ENCODE data around the gene AKNA.
A peak's percentile ranks its signal among the peaks of the same experiment; 100 is the strongest.

AKNA gene

DNA sequence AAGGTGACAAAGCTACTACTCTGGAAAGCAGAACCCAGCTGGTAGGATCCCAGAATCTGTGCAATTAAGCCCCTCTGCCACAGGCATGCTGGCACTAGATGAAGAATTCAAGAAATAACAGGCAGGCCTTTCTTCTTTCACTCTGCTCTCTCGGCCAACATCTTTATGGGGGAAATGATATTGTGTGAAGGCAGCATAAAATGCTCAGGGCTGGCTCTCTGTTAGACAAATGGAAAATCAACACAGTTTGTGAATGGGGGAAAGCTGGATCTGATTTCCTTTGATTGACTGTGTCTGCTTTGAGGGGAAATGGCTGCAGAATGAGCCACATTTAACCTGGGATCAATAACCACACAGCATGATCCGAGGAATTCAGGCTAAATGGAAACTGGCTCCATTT is 29.1 kb upstream of the AKNA start:
- no peak for DNase-seq

DNA sequence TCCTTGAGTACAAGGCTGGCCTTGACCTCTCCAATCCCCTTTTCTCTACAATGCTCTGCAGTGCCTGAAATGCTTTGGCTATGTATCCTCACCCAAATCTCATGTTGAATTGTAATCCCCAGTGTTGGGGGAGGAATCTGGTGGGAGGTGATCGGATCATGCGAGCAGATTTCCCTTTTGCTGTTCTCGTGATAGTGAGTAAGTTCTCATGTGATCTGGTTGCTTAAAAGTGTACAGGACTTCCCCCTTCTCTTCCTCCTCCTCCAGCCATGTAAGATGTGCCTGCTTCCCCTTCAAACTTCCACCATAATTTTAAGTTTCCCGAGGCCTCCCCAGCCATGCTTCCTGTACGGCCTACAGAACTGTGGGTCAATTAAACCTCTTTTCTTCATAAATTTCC is 28.5 kb upstream of the AKNA start:
- no peak for DNase-seq

DNA sequence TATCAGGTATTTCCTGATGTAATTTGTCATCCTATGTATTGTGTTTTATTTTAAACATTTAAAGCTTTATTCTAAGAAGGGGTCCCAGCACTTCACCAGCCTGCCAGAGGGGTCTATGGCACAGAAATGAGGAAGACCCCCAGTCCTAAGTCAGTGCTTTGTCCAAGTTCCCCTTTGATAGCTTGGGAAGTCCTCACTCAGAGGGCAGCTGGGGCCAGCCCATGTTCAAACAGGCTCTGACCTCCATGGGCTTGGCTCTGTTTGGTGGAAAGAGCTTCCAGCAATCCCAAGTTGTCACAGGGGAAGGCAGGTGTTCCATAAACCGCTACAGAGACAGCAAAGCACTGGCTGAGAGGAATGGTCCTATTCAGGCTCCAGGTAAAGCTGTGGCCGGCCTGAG is 26.6 kb upstream of the AKNA start:
- no peak for DNase-seq

DNA sequence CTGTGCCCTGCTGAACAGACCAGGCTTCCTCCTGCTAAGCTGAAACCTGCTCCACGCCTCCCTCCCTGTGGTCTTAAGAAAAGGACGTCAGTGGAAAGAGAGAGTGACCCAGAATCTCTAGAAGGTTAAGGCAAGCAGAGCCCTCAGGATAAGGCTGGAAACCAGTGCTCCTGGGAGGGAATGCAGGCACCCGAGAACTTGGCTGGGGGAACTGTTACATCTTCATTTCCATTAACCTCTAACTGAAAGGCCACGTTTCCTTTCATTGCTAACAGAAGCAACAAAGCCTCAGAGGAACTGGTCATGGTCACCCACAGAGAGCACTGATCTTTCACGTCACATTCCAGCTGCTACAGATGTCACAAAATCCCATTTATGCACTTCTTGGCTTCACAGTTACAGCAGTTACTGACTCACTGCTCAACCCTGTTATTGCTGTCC is 26.1 kb upstream of the AKNA start:
- DNase-seq, result no peak

DNA sequence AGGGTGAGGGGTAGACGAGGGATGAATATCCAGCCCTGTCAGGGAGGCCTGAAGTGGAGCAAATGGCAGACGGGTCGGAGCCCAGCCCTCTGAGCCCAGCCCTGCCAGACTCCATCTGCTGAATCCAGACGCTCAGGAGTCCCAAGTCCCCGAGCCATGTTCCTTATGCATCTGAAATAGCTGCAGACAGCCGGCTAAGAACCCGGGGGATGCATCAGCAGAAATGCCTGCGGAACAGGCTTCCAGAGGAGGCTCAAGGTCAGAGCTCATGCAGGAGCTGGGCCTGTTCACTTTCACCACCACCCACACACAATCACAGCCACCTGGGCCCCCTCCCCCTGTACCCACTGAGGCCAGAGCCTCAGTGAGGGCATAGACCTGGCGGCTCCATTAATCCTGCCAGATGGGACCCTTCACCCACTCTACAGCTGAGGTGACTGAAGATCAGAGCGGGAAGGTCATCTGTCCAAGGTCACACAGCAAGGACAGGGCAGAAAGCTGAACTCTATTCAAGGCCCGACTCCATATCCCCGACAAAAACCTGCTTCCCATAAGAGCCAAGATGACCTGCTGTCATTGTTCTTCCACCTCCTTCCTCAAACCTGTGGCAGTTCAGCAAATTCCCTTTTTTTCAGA is 24.4 kb upstream of the AKNA start:
- no peak for DNase-seq

DNA sequence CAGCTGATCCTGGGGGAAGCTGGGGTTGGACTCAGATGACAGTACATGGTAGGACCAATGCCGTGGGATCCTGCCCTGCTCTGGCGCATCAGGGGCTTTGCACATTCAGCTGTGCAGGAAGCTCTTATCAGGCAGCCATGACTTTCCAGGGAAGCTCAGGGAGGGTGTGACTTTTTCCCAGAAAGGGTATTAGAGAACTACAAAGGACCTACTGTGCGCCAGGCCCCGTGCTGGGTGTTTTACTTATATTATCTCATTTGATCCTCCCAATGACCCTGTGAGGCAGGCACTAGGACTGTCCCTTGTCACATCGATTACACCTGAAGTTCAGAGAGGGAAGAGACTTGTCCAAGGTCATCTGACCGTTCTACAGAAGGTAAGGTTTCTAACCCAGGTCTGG is 23.7 kb upstream of the AKNA start:
- no peak for DNase-seq

DNA sequence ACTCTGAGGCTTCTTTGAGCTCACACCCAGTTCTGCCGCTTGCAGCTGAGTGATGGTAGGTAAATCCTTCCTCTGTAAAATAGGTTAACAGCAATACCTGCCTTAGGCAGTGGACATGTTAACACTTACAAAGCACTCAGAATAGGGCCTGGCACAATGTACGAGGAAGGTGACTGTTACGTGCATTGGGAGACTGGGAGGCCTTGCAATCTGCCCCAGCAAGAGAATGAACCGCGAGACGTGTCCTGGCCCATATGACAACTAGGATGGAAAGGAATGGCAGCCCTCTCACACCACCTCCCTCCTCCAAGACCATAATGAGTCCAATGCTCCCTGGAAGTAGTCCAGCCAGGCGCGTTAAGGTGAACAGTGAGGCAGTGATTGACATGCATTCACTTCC is 23.1 kb upstream of the AKNA start:
- no peak for DNase-seq

DNA sequence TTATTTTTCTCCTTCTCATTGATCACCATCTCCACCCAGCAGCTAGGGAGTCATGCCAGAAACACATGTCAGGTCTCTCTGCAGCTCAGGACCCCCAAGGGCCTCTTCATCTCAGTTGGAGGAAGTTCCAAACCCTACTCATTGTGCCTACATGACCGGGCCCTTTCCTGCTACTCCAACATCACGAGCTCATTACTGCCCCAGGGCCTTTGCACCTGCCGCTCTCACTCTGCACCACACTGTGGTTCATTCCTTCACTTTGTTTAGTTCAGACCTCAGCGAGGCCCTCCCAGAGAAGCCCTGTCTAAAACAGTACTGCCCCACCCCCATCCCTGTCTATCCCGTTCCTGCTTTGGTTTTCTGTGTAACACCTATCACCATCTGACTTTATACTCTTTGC is 22.1 kb upstream of the AKNA start:
- DNase-seq, result no peak

DNA sequence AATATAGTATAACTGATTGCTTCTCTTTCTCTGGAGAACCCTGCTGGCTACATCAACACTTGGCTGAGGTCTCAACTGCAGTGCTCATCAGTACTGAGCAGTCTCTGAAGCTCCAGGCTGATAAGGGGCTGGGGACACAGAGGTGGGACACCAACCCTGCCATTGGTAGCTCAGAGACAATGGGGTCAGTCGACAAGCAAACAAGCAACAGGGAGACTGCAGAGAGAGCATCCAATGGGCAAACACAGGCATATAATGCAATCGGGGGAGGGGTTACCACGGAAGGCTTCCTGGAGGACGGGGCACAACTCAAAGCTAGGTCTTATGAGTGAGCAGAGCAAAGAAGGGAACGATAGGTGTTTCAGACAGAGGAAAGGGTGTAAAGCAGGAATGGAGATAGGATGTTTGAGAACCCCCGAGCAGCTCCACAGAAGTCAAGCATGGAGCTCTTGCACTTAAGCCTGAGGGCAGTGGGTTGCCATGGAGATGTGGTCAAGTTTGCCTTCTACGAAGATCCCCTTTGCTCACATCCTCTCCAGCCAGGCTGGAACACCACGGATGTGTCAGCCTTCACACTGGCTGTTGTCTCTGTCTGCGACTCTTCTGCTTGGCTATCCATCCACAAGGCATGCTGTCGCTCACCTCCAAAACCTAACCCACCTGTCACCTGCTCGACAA is 21.5 kb upstream of the AKNA start:
- DNase-seq, result no peak

DNA sequence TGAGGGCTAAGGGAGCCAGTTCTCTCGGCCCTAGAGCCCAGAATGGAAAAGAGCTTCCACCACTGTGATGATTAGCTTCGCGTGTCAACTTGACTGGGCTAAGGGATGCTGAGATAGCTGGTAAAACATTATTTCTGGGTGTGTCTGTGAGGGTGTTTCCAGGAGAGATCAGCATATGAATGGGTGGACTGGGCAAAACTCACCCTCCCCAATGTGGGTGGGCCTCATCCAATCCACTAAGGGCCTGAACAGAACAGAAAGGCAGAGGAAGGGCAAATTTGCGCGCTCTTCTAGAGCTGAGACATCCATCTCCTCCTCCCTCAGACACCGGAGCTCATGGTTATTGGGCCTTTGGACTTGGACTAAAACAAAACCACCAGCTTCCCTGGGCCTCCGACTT is 20.9 kb upstream of the AKNA start:
- DNase-seq, result no peak

DNA sequence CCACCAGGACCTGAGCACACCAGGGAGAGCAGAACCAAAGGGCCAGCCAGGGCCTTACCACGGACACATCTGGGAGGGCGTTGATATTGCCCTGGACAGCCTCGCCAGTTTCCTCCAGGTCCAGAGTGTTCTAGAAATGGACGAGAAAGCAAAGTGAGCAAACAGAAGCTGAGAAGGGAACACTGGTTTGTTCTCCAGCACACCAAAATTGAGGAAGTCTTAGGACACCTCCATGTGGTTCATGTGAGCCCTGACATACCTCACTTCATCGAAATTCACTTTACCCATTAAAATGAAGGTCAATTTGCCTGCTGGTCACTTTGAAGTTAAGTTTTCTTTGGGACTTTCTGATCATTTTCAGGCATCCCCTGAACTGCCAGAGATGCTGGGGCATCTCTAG is 20.1 kb upstream of the AKNA start:
- DNase-seq, result no peak

DNA sequence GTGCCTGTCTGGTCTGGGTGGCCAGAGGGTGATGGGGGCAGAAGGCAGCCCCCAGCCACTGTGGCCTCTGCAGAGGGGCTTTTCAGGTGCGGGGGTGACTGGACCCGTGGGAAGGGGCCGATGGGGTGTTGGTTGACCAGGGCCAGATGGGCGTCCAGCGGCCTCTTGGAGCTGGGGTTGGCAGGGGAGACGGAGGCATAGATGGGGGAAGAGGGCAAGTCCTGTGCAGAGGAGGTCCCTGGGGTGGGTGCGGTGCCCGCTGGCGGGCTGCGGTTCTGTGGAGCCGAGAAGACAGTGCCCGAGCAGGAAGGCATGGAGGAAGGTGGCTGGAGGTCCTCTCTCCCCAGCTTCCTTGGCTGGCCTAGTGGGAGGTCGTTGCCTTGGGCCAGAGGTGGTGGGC is 18.7 kb upstream of the AKNA start:
- DNase-seq, result no peak

DNA sequence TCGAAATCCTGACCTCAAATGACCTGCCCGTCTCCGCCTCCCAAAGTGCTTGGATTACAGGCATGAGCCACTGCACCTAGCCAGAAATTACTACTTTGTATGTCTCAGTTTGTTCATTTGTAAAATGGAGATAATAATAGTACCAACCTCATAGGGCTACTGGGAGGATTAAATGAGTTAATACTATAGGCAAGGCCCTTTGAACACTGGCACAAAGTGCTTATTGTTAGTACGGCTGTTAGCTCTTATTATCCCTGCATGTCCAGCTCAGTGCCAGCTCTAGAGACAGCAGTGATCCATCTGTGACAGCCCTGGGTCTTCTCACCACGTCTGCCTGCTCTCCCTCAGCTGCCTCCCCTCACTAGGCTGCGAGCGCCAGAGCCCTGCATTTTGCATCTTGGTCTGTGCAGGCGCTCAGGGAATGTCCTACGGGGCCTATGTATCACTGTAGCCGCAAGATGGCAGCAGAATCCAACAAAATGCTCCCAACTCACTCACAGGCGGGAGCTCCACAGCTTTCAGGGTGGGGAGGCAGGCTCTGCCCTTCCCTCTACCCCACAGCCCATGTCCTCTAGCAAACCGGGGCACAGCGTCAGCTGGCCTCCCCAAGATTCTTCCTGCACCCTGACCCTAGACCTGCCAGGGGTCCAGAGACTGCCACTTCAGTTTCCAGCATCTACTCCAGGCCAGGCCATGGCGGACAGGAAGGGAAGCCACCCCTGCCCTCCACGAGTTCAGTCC is 17.7 kb upstream of the AKNA start:
- DNase-seq, result peak; percentile 73

DNA sequence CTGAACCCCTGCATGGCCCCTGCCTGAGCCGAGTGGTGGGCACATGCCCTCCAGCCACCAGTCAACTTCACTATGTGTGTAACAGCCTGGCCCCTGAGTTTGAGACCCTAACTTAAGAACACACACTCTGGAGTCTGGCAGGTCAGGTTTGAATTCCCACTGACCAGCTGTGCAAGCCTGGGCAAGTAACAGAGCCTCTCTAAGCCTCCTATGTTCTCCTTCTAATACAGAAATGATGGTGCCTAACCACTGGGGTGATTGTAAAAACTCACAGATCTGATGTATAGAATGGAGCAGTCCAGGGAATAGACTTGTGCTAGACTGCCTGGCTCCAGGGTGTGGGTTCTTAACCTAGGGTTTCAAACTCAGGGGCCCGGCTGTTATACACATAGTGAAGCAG is 16.7 kb upstream of the AKNA start:
- DNase-seq, result no peak

DNA sequence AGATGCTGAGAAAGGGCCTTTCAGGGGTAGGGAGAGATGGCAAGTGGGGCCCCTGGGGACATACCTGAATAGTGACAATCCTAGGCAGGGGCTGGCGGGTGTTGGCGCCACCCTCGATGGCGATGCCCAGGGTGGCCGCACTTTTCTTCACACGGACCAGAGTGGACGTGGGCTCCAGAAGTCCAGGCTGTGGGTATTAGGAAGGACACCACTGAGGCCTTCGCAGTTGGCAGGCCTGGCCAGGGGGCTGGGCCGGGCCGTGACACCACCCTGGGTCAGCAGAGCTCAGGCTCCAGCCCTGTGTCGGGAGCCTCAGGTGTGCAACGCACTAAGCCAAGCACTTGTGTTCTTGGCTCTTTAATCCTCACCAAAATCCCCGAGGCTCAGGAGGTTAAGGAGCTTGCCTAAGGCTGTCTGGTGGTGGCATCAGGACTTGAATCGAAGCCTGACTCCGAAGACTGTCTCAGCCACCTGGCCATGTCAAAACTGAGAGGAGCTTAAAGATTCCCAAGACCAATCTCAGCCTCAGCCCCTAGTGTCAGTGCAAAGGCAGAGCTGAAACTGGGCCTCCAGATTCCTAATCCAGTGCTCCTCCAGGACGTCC is 15.5 kb upstream of the AKNA start:
- DNase-seq, result no peak

DNA sequence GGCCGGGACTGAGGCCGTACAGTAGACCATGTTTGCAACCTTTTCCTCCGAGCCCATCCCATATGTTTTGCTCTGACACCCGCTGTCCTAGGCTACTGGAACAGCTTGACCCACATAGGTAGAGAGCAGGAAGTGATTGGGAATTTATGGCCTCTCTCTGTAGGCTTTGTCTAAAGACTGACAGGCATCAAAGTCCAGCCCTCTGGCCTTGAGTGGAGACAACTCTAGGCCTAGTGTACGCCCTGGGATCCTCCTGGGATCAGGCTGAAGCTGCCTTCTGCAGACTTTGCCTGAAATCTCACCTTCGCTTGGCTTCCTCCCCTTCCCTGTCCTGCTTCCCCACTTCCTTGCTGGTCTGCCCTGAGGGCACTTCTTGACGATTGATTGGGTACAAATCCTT is 13.6 kb upstream of the AKNA start:
- DNase-seq, result no peak

DNA sequence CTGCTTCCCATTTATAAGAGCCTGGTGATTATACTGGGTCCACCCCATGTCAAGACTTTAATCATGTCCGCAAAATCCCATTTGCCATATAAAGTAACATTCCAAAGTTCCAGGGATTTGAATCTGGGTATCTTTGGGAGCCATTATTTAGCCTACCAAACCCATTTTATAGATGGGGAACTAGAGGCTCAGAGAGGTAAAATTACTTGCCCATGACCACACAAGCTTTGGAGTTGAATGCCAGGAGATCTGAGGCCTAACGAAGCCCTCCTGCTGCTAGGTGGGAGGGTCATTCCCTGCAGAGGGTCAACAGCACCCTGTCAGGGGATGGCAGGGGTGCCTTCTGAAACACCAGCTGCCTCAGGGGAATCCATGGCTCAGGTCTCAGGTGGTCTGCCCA is 13.0 kb upstream of the AKNA start:
- no peak for DNase-seq

DNA sequence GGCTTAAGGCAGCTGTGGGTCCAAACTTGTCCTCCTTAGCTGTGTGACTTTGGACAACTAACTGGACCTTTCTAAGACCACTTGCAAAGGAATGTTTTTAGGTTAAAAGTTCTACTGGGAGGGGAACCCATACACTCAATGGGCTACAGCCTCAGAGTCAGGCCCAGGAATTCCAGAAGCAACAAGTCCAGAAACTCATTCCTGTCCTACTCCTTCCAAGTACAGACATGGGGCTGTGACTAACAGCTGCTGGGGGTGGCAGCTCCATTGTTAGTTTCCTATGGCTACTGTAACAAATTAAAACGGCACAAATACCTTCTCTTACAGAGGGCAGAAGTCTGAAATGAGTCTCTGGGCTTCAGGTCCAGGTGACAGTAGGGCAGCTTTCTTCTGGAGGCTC is 12.4 kb upstream of the AKNA start:
- DNase-seq, result no peak

DNA sequence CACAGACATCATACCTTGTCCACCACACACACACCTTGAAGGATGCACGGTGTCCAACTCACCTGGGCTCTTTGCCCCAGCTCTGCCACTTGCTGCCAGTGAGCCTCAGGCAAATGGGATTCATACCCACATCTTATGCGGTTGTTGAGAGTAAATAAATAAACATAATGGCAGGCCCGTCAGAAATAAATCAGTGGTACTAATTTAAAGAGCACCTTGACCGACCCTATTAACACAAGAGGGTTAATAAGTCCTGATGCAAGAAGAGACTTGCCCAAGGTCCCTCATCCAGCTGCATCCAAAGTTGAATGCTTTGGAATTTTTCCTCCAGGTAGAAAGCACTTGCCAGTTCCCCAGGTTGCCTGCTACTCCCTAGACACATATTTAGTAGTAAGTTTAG is 11.6 kb upstream of the AKNA start:
- no peak for DNase-seq

DNA sequence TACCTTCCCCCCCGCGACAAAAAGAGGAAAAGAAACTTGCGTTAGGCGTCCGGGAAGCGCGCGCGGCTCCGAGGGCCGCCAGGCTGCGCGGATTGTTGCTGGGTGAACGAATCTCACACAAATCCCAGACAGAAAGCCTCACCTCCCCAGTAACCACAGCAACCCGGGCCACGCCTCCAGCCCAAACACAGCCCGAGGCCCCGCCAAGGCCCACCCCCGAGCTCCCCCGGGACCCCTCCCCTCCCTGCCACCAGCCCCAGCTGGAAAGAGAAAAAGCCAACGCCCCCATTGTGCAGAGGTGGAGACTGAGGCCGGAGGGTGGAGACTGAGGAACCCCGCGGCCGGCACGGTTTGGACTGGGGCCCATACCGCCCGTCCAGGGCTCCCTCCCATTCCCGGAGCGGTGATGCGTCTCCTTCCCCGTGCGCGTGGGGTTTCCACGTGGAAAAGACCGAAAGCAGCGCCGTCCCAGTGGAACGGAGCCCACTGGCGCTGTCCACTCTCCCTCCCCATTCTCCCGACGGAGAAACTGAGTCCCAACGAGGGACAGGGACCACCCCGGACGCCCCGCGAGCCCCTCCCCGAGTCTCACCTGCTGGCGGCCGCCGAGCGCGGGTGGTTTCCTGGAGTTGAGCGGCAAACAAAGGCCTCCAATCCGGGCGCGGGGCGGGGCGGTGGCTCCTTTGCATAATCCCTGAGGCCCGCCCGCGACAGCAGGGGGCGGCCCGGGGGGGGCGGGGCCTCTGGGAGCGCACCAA is 10.2 kb upstream of the AKNA start:
- DNase-seq, result peak; percentile 98

DNA sequence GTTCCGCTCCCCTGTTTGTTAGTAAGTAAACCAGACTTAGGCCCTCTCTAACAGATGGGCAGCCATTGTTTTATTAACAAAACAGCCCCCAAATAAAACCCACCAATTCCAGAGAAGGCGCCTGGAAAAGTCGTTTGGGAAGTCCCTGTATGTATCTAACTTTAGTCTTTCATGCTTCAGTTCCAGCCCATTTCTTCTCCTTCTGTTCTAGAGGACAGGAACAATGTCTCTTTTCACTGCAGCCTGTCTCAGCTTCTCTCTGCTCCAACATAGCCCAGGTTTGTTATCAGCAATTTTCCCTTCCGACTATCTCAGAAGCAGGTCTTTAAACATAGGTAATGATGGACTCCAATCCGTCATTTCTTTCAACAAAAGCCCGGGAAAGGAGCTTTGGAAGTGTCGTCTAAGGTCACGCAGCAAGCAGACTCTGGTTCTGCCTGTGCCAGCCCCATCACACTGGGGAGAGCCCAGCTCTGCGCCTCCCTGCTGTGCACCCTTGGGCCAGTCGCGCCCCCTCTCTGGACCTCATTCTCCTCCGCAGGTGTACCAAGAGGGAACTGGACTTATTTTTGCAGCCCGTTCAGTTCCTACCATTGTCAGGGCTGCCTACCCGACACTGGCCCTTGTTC is 9.6 kb upstream of the AKNA start:
- no peak for DNase-seq

DNA sequence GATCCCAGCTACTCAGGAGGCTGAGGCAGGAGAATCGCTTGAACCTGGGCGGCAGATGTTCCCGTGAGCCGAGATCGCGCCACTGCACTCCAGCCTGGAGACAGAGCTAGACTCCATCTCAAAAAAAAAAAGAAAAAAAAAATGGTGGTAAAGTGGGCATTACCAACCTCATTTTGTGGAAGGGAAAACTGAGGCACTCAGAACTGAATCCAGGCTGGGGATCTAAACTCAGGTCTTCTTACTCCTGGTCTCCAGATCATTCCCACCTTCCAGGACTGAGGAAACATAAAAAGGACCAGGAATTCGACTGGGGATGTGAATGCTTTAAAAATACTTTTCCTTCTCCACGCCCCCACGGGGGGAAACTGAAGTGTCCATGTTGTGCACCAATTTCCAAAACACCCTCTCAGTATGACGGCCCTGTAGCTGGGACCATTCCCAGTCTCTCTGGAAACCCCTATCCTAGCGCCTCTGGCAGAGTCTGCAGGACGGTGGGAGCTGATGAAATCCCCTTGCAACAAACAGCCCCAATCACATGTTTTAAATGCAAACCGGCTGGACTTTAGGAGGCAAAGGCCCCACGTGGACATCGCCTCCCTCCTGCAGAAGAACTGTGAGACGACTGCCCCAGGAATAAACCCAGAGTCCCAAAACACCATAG is 8.9 kb upstream of the AKNA start:
- DNase-seq, result no peak
